Endothelial cell (in vitro differentiated cells): ENCODE measurements around the gene DIP2C. TPM values are rescaled to one million over a fixed set of nuclear protein-coding genes. Genes with fewer than 3 reads are reported as not detected.

Source experiments
- DNase-seq: peaks from one replicate; pipeline ENCODE4 v3.0.0; 2021; ENCODE audit warnings: low spot score
- H3K27ac Mint-ChIP-seq: one replicate; pipeline ENCODE4 v1.8.0; 2021; ENCODE audit warnings: mixed read lengths, inconsistent platforms; ENCODE audit not compliant: unreplicated experiment
- H3K27me3 Mint-ChIP-seq: one replicate; pipeline ENCODE4 v1.8.0; 2021; ENCODE audit warnings: mild to moderate bottlenecking, moderate library complexity, mixed read lengths, inconsistent platforms; ENCODE audit not compliant: unreplicated experiment
- H3K36me3 Mint-ChIP-seq: one replicate; pipeline ENCODE4 v1.8.0; 2021; ENCODE audit warnings: mild to moderate bottlenecking, low read depth, mixed read lengths, inconsistent platforms; ENCODE audit not compliant: unreplicated experiment
- H3K4me1 Mint-ChIP-seq: one replicate; pipeline ENCODE4 v1.8.0; 2021; ENCODE audit warnings: mild to moderate bottlenecking, mixed read lengths, inconsistent platforms; ENCODE audit not compliant: unreplicated experiment
- H3K4me3 Mint-ChIP-seq: one replicate; pipeline ENCODE4 v1.8.0; 2021; ENCODE audit warnings: mild to moderate bottlenecking, mixed read lengths, inconsistent platforms; ENCODE audit not compliant: unreplicated experiment
- H3K9me3 Mint-ChIP-seq: one replicate; pipeline ENCODE4 v1.8.0; 2021; ENCODE audit warnings: mixed read lengths, inconsistent platforms; ENCODE audit not compliant: unreplicated experiment
- CTCF ChIP-seq: fragments of 200-600 bp; sonication (generic); IDR thresholded peaks from one replicate; pipeline ENCODE4 v1.5.0; 2021; ENCODE audit warnings: antibody characterized with exemption; ENCODE audit not compliant: unreplicated experiment
- total RNA-seq: library from RNA; stranded (reverse); fragmentation: NEBNext Ultra II Directional; extraction: Animal tissue kit (Norgen Biotek cat#: 25700); gene quantifications from one replicate; pipeline ENCODE4 v1.2.1, GENCODE V29; 2021; ENCODE audit not compliant: unreplicated experiment

DIP2C gene
- total RNA-seq, 1 donor from 2014 or later, result 13.1 TPM

GRCh38 chr10:297567-297966 is 391.9 kb downstream of the DIP2C start:
- H3K4me3 Mint-ChIP-seq, result no peak overlapping the region
- H3K27ac Mint-ChIP-seq, result no peak overlapping the region
- TF ChIP-seq CTCF, result no peak
- H3K4me1 Mint-ChIP-seq, result no peaks in the 10 kb centered on the region
- H3K36me3 Mint-ChIP-seq, result peaks cover 7% of the 10 kb centered on the region
- DNase-seq, result no peak
- no peaks in the 10 kb centered on the region for H3K9me3 Mint-ChIP-seq
- peaks cover 1% of the 10 kb centered on the region for H3K27me3 Mint-ChIP-seq

- no peak for DNase-seq
- Mint-ChIP-seq H3K27ac (no peak overlapping the region), H3K27me3 (peaks cover 6% of the 10 kb centered on the region), H3K36me3 (peaks cover 11% of the 10 kb centered on the region), H3K9me3 (no peaks in the 10 kb centered on the region), H3K4me1 (no peaks in the 10 kb centered on the region), H3K4me3 (no peak overlapping the region)
- TF ChIP-seq CTCF, result no peak
Observed at GRCh38 chr10:293636-294035, 395.8 kb downstream of the DIP2C start.

- Mint-ChIP-seq H3K27ac (no peak overlapping the region), H3K4me3 (no peak overlapping the region), H3K4me1 (peaks cover 9% of the 10 kb centered on the region), H3K36me3 (peaks cover 26% of the 10 kb centered on the region), H3K27me3 (peaks cover 5% of the 10 kb centered on the region), H3K9me3 (no peaks in the 10 kb centered on the region)
- DNase-seq, result no peak
- TF ChIP-seq CTCF, result no peak
Observed at GRCh38 chr10:290026-290725, 399.3 kb downstream of the DIP2C start.

GRCh38 chr10:289581-289980 is 399.9 kb downstream of the DIP2C start:
- no peak for TF ChIP-seq CTCF
- Mint-ChIP-seq H3K4me3 (no peak overlapping the region), H3K4me1 (peaks cover 13% of the 10 kb centered on the region), H3K27ac (no peak overlapping the region), H3K27me3 (peaks cover 6% of the 10 kb centered on the region), H3K36me3 (peaks cover 31% of the 10 kb centered on the region), H3K9me3 (no peaks in the 10 kb centered on the region)
- no peak for DNase-seq

GRCh38 chr10:288316-289200 is 400.9 kb downstream of the DIP2C start:
- DNase-seq, result no peak
- Mint-ChIP-seq H3K9me3 (no peaks in the 10 kb centered on the region), H3K4me1 (peaks cover 13% of the 10 kb centered on the region), H3K4me3 (no peak overlapping the region), H3K27ac (no peak overlapping the region), H3K36me3 (peaks cover 41% of the 10 kb centered on the region), H3K27me3 (peaks cover 6% of the 10 kb centered on the region)
- no peak for TF ChIP-seq CTCF
